Measurements from ENCODE around the gene PITPNC1.
"Not testable (repeated sequence)": the region's sequence is repeated elsewhere in the genome, so short reads cannot be mapped to it uniquely, and the experiment has no call there.

The PITPNC1 gene

GRCh38 chr17:67594115-67594880 lies 217.2 kb downstream of the PITPNC1 start:
- DNase-seq = no peak

GRCh38 chr17:67600408-67600807 lies 223.3 kb downstream of the PITPNC1 start:
- DNase-seq = no peak

- DNase-seq = no peak
Measured at GRCh38 chr17:67601897-67602296, 224.8 kb downstream of the PITPNC1 start.

GRCh38 chr17:67602444-67602843 lies 225.4 kb downstream of the PITPNC1 start:
- DNase-seq = no peak

- DNase-seq = peak; percentile 43
Measured at GRCh38 chr17:67602974-67603373, 225.9 kb downstream of the PITPNC1 start.

GRCh38 chr17:67605256-67605912 lies 228.3 kb downstream of the PITPNC1 start:
- DNase-seq = no peak

GRCh38 chr17:67606471-67606870 lies 229.4 kb downstream of the PITPNC1 start:
- no peak for DNase-seq

GRCh38 chr17:67606896-67607604 lies 230.0 kb downstream of the PITPNC1 start:
- no peak for DNase-seq

- no peak for DNase-seq
Measured at GRCh38 chr17:67610061-67610460, 233.0 kb downstream of the PITPNC1 start.

GRCh38 chr17:67613961-67614360 lies 236.9 kb downstream of the PITPNC1 start:
- no peak for DNase-seq

GRCh38 chr17:67615011-67615561 lies 238.0 kb downstream of the PITPNC1 start:
- no peak for DNase-seq

- no peak for DNase-seq
Measured at GRCh38 chr17:67615736-67616135, 238.7 kb downstream of the PITPNC1 start.

GRCh38 chr17:67617304-67617899 lies 240.3 kb downstream of the PITPNC1 start:
- DNase-seq = no peak

- DNase-seq = no peak
Measured at GRCh38 chr17:67619555-67619954, 242.5 kb downstream of the PITPNC1 start.

GRCh38 chr17:67620088-67620487 lies 243.0 kb downstream of the PITPNC1 start:
- DNase-seq = no peak

- DNase-seq = no peak
Measured at GRCh38 chr17:67620636-67621035, 243.6 kb downstream of the PITPNC1 start.

- DNase-seq = no peak
Measured at GRCh38 chr17:67623767-67624166, 246.7 kb downstream of the PITPNC1 start.

- DNase-seq = no peak
Measured at GRCh38 chr17:67624886-67625656, 248.0 kb downstream of the PITPNC1 start.

- no peak for DNase-seq
Measured at GRCh38 chr17:67625971-67626370, 248.9 kb downstream of the PITPNC1 start.

GRCh38 chr17:67628580-67629013 lies 251.5 kb downstream of the PITPNC1 start:
- peak; percentile 13 for DNase-seq

GRCh38 chr17:67629971-67630320 lies 252.9 kb downstream of the PITPNC1 start:
- no peak for DNase-seq

GRCh38 chr17:67630836-67631235 lies 253.8 kb downstream of the PITPNC1 start:
- not testable (repeated sequence) for DNase-seq
